GM19043 (cell line): ENCODE data around the gene OBP2A.
A peak's percentile ranks its signal among the peaks of the same experiment; 100 is the strongest.
"Not testable (repeated sequence)": the region's sequence is repeated elsewhere in the genome, so short reads cannot be mapped to it uniquely, and the experiment has no call there.

ENCODE experiments used
- ATAC-seq: cut with Tn5 transposase; IDR thresholded peaks from one replicate; pipeline ENCODE4 v1.9.1; 2021; ENCODE audit warnings: low read depth; ENCODE audit not compliant: unreplicated experiment

OBP2A gene

GRCh38 chr9:135545646-135546176 lies at the start of gene OBP2A:
Gene OBP2A (plus strand): TSS chr9:135546126. CDS start chr9:135546181, 55 bp downstream.
- not testable (repeated sequence) for ATAC-seq

DNA sequence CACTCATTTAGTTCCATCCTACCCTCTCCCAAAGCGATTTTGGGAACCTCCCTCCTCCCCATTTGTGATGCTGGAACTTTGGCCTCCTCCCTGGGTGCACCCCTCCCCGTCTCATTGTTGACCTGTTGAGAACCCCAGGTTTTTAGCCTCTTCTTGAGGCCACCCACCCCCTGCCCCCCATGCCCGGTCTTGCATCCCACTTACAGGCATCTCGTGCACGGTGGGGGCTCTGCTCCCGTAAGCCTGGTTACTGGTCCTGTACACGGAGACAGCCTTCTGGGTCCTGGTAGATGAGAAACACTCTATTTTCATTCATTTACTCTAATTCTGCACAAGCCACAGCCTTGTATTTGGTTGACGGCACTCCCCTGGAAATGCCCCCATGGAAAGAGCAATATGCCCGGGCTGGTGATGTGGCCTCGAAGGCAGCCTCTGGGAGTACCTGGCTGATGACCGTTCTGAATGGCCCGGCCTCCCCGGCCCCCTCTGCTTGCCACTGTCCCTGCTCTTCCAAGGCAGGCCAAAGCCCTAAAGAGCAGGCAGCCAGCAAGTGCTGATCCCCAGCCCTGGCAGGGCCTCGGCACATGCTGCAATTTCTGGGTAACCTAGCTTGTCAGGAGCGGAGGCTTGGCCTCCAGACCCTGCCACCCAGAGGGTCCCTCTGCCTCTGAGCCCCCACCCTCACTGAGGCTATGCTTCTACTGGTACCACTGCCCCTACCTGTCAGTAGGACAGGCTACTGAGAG lies 47.4 kb upstream of the OBP2A start:
- no peak for ATAC-seq

GRCh38 chr9:135499326-135500070 lies 46.4 kb upstream of the OBP2A start:
- peak; percentile 47 for ATAC-seq

GRCh38 chr9:135500071-135500524 lies 45.8 kb upstream of the OBP2A start:
- ATAC-seq = no peak

DNA sequence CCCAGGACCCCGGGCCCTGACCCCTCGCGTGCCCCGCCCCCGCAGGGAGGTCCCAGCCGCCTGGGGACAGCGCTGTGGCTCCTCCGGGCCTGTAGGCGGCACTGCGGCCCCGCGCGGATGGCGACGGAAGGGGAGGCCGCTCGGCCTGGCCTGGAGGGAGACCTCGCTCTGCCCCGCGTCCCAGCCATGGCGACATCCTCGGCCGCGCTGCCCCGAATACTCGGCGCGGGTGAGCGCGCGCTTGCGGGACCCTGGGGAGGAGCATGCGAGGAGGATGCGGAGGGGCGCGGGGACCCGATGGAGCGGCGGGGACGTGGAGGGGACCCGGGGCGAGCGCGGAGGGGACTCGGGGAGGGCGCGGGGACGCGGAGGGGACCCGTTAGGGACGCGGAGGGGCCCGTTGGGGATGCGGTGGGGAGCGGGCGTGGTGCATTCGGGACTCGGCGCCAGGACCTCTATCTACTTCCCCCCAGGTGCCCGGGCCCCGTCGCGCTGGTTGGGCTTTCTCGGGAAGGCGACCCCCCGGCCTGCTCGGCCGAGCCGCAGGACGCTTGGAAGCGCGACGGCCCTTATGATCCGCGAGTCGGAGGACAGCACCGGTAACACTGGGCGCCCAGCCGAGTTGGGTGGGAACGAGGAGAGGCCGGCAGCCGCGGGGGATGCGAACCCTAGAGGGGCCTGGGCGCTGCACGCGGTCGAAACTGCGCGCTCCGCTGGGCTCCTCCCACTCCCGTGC lies 45.2 kb upstream of the OBP2A start, which contains the start of gene MRPS2:
Gene MRPS2 (plus strand): TSS at position 158 of the 736 bp plus-strand sequence. CDS start 29 bp downstream, at position 187.
- peak; percentile 73 for ATAC-seq

DNA sequence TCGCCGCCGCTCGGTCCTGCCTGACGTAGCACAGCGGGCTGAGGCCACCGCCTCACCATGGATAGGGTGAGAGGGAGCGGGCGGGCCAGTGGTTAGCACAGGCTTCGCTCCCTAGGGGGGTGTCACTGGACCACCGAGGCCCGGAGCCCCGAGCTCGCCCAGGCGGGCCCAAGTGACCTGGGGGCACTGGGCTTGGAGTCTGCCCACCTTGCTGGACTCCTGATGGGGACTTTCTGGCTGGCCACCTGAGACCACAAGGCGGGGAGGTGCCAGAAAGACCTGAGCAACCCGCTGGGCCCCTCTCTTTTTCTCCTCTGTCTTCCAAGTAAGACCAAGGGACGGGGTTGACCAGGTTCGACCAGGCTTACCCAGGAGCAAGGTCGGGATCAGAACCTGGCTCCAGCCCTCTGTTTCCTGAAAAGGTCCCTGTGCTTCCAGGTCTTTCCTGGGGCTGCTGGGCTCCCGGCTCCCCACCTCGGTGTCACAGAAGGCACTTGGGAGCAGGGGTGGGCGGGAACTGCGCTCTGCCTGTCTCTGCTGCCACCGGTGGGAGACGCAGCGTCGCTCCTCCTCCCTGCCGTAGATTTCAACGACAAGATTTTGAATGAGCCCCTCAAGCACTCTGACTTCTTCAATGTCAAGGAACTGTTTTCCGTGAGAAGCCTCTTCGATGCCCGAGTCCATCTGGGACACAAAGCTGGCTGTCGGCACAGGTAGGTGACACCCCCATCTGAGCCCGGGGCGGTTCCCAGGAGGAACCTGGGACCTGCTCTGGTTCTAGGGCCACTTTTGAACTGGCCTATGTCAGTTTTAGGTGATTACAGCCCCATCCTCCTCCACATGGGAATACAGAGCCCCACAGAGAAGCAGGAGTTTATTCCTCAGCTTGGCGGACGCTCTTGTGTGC lies 44.4 kb upstream of the OBP2A start:
- ATAC-seq = no peak

GRCh38 chr9:135502168-135502872 lies 43.6 kb upstream of the OBP2A start:
- ATAC-seq = no peak

- no peak for ATAC-seq
Measured at GRCh38 chr9:135502873-135503321, 43.0 kb upstream of the OBP2A start.

DNA sequence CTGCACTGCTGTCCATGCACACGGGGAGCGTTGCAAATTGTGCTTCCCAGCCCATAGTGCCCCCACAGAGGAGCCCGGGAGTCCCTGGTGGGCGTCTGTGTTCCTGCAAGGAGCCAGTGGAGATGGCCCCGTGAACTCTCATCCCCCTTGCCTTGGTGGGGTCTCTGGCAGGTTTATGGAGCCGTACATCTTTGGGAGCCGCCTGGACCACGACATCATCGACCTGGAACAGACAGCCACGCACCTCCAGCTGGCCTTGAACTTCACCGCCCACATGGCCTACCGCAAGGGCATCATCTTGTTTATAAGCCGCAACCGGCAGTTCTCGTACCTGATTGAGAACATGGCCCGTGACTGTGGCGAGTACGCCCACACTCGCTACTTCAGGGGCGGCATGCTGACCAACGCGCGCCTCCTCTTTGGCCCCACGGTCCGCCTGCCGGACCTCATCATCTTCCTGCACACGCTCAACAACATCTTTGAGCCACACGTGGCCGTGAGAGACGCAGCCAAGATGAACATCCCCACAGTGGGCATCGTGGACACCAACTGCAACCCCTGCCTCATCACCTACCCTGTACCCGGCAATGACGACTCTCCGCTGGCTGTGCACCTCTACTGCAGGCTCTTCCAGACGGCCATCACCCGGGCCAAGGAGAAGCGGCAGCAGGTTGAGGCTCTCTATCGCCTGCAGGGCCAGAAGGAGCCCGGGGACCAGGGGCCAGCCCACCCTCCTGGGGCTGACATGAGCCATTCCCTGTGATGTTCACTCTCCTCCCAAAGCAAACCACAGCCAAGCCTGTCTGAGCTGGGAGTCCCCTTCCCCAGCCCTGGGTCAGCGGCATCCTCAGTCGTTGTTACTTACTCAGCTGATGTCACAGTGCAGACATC lies 42.3 kb upstream of the OBP2A start:
- ATAC-seq = no peak

- no peak for ATAC-seq
Measured at GRCh38 chr9:135504262-135505243, 41.4 kb upstream of the OBP2A start.

DNA sequence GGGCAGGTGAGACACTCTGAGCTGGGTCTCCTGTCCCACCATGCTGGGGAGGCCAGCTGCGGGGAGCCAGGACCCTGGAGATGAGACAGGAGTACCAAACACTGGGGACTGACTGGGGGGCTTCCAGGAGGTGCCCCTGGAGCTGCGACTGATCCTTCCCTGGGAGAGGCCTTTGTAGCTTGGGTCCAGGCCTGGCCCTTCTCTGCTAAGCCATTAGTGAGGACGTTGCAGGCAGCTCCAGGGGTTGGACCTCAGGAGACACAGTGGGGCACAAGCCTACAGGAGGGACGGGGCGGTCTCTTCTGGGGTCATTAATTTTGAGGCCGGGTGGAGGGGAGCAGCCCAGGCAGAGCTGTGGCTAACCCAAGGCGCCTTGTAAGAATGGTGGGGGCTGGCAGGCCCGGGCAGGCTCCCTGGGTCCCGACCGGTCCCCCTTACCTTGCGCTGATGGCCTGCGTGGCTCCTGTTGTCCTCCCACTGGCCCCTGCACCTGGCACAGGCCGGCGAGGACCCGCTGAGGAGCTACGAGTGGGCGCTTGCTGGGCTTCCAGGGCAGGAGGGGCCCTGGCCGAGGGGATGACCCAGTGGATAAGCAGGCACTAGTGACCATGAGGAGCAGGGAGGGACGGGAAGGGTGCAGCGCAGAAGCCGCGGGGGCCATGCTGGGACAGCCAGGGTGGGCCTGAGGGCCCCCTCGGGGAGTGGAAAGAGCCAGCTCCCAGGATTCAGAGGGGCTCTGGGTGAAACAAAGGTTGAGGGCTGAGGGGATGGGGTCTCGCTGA lies 40.3 kb upstream of the OBP2A start:
- ATAC-seq = no peak

- ATAC-seq = no peak
Measured at GRCh38 chr9:135506327-135507103, 39.4 kb upstream of the OBP2A start.

- no peak for ATAC-seq
Measured at GRCh38 chr9:135507104-135508035, 38.6 kb upstream of the OBP2A start.

DNA sequence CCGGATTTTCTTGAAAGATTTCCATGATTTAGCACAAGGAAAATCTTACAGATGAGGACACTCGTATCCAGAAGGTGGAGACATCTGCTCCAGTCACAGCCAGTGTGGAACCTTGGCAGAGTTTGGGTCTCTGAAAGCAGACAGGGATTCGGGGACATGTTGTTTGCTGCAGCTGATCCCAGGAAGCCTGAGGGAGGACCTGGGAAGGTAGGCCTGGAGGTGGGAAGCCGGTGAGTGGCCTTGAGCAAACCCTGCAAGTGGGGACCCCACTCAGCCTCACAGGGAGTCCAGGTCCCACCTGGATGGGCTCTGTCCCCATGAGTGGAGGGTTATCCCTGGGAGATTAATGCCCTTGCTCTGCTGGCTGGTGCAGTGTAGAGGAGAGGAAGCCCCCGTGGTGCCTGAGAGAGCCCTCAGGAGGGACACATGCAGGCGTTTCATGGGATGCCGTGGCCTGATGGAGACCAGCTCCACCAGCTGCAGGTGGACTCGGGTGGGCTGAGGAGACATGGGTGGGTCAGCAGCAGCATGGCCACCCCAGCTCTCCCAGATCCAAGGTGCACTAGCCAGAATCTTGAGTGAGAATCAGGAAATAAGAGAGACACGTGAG lies 37.6 kb upstream of the OBP2A start:
- no peak for ATAC-seq
